GM12878 (cell line): ENCODE results near the gene PPP1R18. TPM values are rescaled to one million over a fixed set of nuclear protein-coding genes. Genes with fewer than 3 reads are reported as not detected.

Experiments
- ATF7 ChIP-seq: fragments of 450-650 bp; IDR thresholded peaks from 2 replicates; pipeline ENCODE4 v1.6.1; 2016; ENCODE audit warnings: low read depth, mild to moderate bottlenecking
- CHD1 ChIP-seq: IDR thresholded peaks from 2 replicates; pipeline ENCODE4 v1.6.1; 2012; ENCODE audit warnings: low read depth, low read length, improper control_type of control experiment
- CREB1 ChIP-seq: IDR thresholded peaks from 2 replicates; pipeline ENCODE4 v1.6.1; 2012; ENCODE audit warnings: low read depth, mild to moderate bottlenecking, inconsistent platforms
- GATAD2B ChIP-seq: fragments of 450-650 bp; conservative IDR thresholded peaks from 2 replicates; pipeline ENCODE4 v1.6.1; 2017; ENCODE audit warnings: low read depth, mild to moderate bottlenecking, moderate library complexity
- IRF3 ChIP-seq: fragments of 450-650 bp; IDR thresholded peaks from 2 replicates; pipeline ENCODE4 v1.6.1; 2014; ENCODE audit warnings: mild to moderate bottlenecking
- NFIC ChIP-seq: IDR thresholded peaks from 2 replicates; pipeline ENCODE4 v1.6.1; 2012; ENCODE audit warnings: low read depth, mild to moderate bottlenecking, inconsistent platforms, low read length, moderate library complexity
- NR2C1 ChIP-seq: fragments of 450-650 bp; IDR thresholded peaks from 2 replicates; pipeline ENCODE4 v1.6.1; 2017; ENCODE audit warnings: antibody characterized with exemption, mild to moderate bottlenecking, moderate library complexity
- POU2F2 ChIP-seq: IDR thresholded peaks from 3 replicates; pipeline ENCODE4 v1.6.1; 2011; ENCODE audit warnings: low read depth, mild to moderate bottlenecking, low read length, borderline replicate concordance
- RCOR1 ChIP-seq: conservative IDR thresholded peaks from 2 replicates; pipeline ENCODE4 v1.6.1; 2012; ENCODE audit warnings: low read depth, low read length, improper control_type of control experiment
- SMAD1 ChIP-seq: fragments of 450-650 bp; IDR thresholded peaks from 2 replicates; pipeline ENCODE4 v1.6.1; 2018; ENCODE audit warnings: mild to moderate bottlenecking, low read depth; ENCODE audit not compliant: partially characterized antibody
- SMARCA5 ChIP-seq: fragments of 450-650 bp; IDR thresholded peaks from 2 replicates; pipeline ENCODE4 v1.6.1; 2017; ENCODE audit warnings: mild to moderate bottlenecking
- SPI1 ChIP-seq: IDR thresholded peaks from 2 replicates; pipeline ENCODE4 v1.6.1; 2011; ENCODE audit warnings: low read depth, mild to moderate bottlenecking, low read length, moderate library complexity, borderline replicate concordance; ENCODE audit not compliant: insufficient read depth
- STAT3 ChIP-seq: IDR thresholded peaks from 2 replicates; pipeline ENCODE4 v1.6.1; 2011; ENCODE audit warnings: low read depth, low read length, improper control_type of control experiment
- TAF1 ChIP-seq: IDR thresholded peaks from 2 replicates; pipeline ENCODE4 v1.6.1; 2011; ENCODE audit warnings: mild to moderate bottlenecking, low read depth, low read length, borderline replicate concordance
- TCF3 ChIP-seq: IDR thresholded peaks from 2 replicates; pipeline ENCODE4 v1.6.1; 2012; ENCODE audit warnings: low read depth, mild to moderate bottlenecking, low read length, borderline replicate concordance; ENCODE audit not compliant: insufficient read depth
- YBX1 ChIP-seq: fragments of 450-650 bp; IDR thresholded peaks from 2 replicates; pipeline ENCODE4 v1.6.1; 2016; ENCODE audit warnings: antibody characterized with exemption
- ZNF217 ChIP-seq: fragments of 450-650 bp; IDR thresholded peaks from 2 replicates; pipeline ENCODE4 v1.6.1; 2017; ENCODE audit warnings: antibody characterized with exemption, mild to moderate bottlenecking
- polyA plus RNA-seq, 11 experiments: library from polyadenylated mRNA; depleted of rRNA in 4 of 11; unstranded in 6 of 11; stranded (reverse) in 5 of 11; fragments of >200 nt; fragmentation: Nextera tagmentation in 4 of 11; fragmentation: Illumina TruSeq in 1 of 11; extraction: Ambion mirVana in 4 of 11; extraction: Trizol in 1 of 11; gene quantifications; 1 replicate in 1 of 11; 2 replicates in 10 of 11; pipeline versions ENCODE4 v1.2.1 to v1.2.3, GENCODE V29; 2011 to 2016; ENCODE audit warnings: inconsistent platforms in 2 of 11, missing spikeins in 2 of 11, low read depth in 1 of 11
- total RNA-seq, 4 experiments: library from RNA; depleted of rRNA in 3 of 4; stranded (reverse); fragments of >200 nt in 3 of 4; fragmentation: Illumina TruSeq in 1 of 4; extraction: Trizol in 1 of 4; gene quantifications; 2 replicates each; pipeline versions ENCODE4 v1.2.1 to v1.2.3, GENCODE V29; 2013 to 2021
- TF ChIP-seq, protein P1 (sequence below): fragments of 450-650 bp; IDR thresholded peaks from 2 replicates; pipeline ENCODE4 v1.6.1; 2017; ENCODE audit warnings: mild to moderate bottlenecking, low read depth, inconsistent platforms; ENCODE audit not compliant: poor library complexity, severe bottlenecking
- TF ChIP-seq, protein P2 (sequence below): IDR thresholded peaks from 2 replicates; pipeline ENCODE4 v1.6.1; 2011; ENCODE audit warnings: borderline replicate concordance, low read depth, mild to moderate bottlenecking, moderate library complexity, mixed read lengths, low read length; ENCODE audit not compliant: insufficient read depth; ENCODE audit errors: extremely low read length
- TF ChIP-seq, protein P3 (sequence below): fragments of 450-650 bp; IDR thresholded peaks from 2 replicates; pipeline ENCODE4 v1.6.1; 2017; ENCODE audit warnings: mild to moderate bottlenecking, moderate library complexity

The PPP1R18 gene
- total and polyA plus RNA-seq, 10 of the 15 experiments (the other 5 are each of a cell fraction or from before 2014, with no cell fraction given): 21.0 to 119 (median 52.6) TPM

DNA sequence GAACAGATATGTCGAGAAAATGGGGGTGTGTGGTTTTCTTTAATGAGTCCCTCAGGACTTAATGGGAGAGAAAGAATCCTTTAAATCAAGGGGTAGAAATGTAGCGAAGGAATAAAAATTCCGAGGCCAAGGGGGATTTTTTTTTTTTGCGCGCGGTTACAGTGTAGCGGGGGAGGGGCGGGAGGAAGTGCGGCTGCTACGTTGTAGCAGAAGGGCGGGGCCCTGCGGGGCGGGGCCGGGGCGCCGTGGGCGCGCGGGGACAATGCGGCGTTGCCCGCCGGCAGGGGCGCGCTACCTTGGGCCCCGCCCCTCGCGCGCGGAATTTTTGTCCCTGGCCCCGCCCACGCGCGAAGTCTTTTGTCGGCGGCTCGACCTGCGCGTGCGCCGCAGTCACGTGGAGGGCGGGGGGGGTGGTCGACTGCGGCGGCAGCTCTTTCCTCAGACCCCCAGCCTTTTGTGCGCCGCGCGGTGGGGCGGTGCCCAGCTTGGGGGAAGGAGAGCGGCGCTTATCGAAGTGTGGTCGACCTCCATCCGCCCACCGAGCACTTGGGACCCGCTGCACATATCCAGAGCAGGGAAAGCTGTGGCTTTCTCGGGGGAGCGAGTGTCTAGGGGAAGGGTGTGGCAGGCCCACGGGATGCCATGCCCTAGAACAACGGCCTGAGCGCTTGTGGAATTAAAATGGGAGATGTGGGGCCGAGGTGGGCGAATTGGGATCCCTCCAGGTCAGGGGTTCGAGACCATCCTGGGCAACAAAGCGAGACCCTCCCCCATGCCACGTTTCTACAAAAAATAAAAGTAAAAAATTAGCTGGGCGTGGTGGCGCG, 35.0 kb upstream of the PPP1R18 start (continued):
- TF ChIP-seq GATAD2B (peak; percentile 63; the same call in 1 of the 2 replicates), NFIC (no peak), CREB1 (no peak), POU2F2 (peak; percentile 63; the same call in 1 of the 3 replicates), RCOR1 (no peak), SMARCA5 (0 out of 2 replicates have a peak, but pooled peaks have one; percentile 30), STAT3 (no peak), NR2C1 (peak; percentile 29; the same call in 1 of the 2 replicates), SMAD1 (peak; percentile 29), SPI1 (peak; percentile 49; the same call in 1 of the 2 replicates), ZNF217 (no peak), TCF3 (0 out of 2 replicates have a peak, but pooled peaks have one; percentile 3), TAF1 (peak; percentile 71), CHD1 (0 out of 2 replicates have a peak, but pooled peaks have one; percentile 29), YBX1 (no peak), ATF7 (no peak), IRF3 (no peak)
- TF ChIP-seq, protein P1, sequence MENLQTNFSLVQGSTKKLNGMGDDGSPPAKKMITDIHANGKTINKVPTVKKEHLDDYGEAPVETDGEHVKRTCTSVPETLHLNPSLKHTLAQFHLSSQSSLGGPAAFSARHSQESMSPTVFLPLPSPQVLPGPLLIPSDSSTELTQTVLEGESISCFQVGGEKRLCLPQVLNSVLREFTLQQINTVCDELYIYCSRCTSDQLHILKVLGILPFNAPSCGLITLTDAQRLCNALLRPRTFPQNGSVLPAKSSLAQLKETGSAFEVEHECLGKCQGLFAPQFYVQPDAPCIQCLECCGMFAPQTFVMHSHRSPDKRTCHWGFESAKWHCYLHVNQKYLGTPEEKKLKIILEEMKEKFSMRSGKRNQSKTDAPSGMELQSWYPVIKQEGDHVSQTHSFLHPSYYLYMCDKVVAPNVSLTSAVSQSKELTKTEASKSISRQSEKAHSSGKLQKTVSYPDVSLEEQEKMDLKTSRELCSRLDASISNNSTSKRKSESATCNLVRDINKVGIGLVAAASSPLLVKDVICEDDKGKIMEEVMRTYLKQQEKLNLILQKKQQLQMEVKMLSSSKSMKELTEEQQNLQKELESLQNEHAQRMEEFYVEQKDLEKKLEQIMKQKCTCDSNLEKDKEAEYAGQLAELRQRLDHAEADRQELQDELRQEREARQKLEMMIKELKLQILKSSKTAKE: no peak
- TF ChIP-seq, protein P2, sequence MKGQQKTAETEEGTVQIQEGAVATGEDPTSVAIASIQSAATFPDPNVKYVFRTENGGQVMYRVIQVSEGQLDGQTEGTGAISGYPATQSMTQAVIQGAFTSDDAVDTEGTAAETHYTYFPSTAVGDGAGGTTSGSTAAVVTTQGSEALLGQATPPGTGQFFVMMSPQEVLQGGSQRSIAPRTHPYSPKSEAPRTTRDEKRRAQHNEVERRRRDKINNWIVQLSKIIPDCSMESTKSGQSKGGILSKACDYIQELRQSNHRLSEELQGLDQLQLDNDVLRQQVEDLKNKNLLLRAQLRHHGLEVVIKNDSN: peak; percentile 98
- TF ChIP-seq, protein P3, sequence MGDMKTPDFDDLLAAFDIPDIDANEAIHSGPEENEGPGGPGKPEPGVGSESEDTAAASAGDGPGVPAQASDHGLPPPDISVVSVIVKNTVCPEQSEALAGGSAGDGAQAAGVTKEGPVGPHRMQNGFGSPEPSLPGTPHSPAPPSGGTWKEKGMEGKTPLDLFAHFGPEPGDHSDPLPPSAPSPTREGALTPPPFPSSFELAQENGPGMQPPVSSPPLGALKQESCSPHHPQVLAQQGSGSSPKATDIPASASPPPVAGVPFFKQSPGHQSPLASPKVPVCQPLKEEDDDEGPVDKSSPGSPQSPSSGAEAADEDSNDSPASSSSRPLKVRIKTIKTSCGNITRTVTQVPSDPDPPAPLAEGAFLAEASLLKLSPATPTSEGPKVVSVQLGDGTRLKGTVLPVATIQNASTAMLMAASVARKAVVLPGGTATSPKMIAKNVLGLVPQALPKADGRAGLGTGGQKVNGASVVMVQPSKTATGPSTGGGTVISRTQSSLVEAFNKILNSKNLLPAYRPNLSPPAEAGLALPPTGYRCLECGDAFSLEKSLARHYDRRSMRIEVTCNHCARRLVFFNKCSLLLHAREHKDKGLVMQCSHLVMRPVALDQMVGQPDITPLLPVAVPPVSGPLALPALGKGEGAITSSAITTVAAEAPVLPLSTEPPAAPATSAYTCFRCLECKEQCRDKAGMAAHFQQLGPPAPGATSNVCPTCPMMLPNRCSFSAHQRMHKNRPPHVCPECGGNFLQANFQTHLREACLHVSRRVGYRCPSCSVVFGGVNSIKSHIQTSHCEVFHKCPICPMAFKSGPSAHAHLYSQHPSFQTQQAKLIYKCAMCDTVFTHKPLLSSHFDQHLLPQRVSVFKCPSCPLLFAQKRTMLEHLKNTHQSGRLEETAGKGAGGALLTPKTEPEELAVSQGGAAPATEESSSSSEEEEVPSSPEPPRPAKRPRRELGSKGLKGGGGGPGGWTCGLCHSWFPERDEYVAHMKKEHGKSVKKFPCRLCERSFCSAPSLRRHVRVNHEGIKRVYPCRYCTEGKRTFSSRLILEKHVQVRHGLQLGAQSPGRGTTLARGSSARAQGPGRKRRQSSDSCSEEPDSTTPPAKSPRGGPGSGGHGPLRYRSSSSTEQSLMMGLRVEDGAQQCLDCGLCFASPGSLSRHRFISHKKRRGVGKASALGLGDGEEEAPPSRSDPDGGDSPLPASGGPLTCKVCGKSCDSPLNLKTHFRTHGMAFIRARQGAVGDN: 0 out of 2 replicates have a peak, but pooled peaks have one; percentile 51
